TTC549 (cell line): ENCODE data around the gene DAZAP1.

Experiments used
- FAIRE-seq: peaks from 2 replicates; lab custom pipeline; 2012; peaks lifted over from hg19 to GRCh38; lab: Jason Lieb, UNC

Gene DAZAP1

GRCh38 chr19:1460033-1460995, 52.9 kb downstream of the DAZAP1 start:
- no peak for FAIRE-seq

DNA sequence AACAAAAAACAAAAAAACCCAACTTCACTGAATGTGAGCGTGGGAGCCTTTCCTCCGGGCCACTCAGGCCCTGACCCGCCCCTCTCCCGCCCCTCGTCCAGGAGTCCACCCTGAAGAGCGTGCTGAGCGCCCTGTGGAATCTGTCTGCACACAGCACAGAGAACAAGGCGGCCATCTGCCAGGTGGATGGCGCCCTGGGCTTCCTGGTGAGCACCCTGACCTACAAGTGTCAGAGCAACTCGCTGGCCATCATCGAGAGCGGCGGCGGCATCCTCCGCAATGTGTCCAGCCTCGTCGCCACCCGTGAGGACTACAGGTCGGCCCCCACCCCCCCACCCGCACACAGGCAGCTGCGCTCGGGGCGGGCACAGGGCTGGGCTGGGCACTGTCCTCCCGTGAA, 54.5 kb downstream of the DAZAP1 start:
- no peak for FAIRE-seq

- FAIRE-seq, result no peak
Measured at GRCh38 chr19:1465191-1466016, 58.0 kb downstream of the DAZAP1 start.

- no peak for FAIRE-seq
Measured at GRCh38 chr19:1466018-1466460, 58.7 kb downstream of the DAZAP1 start.

DNA sequence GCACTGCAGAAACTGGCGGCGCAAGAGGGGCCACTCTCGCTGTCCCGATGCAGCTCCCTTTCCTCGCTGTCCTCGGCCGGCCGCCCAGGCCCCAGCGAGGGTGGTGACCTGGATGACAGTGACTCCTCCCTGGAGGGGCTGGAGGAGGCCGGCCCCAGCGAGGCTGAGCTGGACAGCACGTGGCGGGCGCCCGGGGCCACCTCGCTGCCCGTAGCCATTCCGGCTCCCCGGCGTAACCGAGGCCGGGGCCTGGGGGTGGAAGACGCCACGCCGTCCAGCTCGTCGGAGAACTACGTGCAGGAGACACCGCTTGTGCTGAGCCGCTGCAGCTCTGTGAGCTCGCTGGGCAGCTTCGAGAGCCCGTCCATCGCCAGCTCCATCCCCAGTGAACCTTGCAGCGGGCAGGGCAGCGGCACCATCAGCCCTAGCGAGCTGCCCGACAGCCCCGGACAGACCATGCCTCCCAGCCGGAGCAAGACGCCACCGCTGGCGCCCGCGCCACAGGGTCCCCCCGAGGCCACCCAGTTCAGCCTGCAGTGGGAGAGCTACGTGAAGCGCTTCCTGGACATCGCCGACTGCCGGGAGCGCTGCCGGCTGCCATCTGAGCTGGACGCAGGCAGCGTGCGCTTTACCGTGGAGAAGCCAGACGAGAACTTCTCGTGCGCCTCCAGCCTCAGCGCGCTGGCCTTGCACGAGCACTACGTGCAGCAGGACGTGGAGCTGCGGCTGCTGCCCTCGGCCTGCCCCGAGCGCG, 59.3 kb downstream of the DAZAP1 start:
- no peak for FAIRE-seq

- no peak for FAIRE-seq
Measured at GRCh38 chr19:1467215-1467489, 59.8 kb downstream of the DAZAP1 start.

DNA sequence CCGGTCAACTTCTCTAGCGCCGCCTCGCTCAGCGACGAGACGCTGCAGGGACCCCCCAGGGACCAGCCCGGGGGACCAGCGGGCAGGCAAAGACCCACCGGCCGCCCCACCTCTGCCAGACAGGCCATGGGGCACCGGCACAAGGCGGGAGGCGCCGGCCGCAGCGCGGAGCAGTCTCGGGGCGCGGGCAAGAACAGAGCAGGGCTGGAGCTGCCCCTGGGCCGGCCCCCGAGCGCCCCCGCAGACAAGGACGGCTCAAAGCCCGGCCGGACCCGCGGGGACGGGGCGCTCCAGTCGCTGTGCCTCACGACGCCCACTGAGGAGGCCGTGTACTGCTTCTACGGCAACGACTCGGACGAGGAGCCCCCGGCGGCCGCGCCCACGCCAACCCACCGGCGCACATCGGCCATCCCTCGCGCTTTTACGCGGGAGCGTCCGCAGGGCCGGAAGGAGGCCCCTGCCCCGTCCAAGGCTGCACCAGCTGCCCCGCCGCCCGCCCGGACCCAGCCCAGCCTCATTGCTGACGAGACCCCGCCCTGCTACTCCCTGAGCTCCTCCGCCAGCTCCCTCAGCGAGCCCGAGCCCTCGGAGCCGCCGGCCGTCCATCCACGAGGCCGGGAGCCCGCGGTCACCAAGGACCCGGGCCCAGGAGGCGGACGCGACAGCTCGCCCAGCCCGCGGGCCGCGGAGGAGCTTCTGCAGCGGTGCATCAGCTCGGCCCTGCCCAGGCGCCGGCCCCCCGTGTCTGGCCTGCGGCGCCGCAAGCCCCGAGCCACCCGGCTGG, 60.3 kb downstream of the DAZAP1 start:
- no peak for FAIRE-seq

- FAIRE-seq, result no peak
Measured at GRCh38 chr19:1468274-1468820, 61.0 kb downstream of the DAZAP1 start.

- FAIRE-seq, result no peak
Measured at GRCh38 chr19:1468821-1469254, 61.5 kb downstream of the DAZAP1 start.

GRCh38 chr19:1469255-1470054, 62.1 kb downstream of the DAZAP1 start:
- no peak for FAIRE-seq

- no peak for FAIRE-seq
Measured at GRCh38 chr19:1470055-1470304, 62.6 kb downstream of the DAZAP1 start.

DNA sequence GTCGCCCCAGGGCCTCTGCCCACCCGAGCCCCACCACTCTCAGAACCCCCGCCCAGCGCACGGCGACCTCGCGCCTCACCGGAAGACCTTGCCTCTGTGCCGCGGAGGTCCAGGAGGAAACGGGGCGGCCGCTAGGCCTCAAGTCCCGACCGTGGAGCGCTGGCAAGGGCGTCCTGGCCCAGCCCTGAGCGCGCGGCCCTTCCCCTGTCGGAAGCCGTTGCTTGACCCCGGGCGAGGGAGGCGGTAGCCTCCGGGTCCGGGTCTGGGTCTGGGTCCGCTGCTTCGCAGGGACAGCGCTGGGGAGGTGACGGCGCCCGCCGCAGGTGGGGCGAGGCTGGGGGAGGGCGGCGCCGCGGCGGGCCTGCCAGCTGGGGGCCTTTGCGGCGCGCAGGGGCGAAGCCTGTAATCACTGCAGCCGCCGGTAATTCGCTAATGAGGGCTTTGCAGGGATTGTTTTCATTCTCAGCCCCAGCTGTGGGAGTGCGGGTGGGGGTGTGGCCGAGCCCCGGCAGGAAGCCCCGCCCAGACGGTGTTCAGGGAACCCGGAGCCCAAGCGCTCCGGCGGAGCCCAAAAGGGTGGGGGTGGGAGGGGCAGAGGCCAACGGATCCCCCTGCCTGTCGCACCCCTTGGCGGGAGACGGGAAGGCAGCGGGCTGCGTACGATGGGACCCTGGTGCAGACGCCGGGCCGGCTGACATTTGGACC, 63.1 kb downstream of the DAZAP1 start:
- FAIRE-seq, result no peak

DNA sequence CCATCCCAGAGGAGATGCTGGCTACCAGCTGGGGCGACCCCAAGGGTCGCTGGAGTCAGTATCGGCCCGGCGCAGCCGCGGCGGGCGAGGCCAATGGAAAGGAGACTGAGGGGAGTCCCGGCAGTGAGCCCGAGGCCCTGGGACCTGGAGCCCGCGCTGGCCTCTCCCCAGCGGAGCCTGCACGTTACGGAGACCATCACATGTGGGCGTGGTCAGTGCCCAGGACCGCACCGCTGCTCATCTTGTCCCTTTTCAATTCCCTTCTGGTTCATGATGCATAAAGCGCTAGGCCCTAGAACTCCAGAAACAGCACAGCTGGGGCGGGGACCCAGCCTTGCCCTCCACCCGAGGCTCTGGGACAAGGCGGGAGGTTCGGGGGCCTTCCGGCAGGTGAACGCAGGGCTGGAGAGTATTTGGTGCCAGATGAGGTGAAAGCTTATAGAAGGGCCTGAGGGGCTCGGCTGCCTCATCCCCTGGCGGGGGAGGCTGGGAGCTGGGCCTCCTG, 63.7 kb downstream of the DAZAP1 start:
- FAIRE-seq, result no peak

DNA sequence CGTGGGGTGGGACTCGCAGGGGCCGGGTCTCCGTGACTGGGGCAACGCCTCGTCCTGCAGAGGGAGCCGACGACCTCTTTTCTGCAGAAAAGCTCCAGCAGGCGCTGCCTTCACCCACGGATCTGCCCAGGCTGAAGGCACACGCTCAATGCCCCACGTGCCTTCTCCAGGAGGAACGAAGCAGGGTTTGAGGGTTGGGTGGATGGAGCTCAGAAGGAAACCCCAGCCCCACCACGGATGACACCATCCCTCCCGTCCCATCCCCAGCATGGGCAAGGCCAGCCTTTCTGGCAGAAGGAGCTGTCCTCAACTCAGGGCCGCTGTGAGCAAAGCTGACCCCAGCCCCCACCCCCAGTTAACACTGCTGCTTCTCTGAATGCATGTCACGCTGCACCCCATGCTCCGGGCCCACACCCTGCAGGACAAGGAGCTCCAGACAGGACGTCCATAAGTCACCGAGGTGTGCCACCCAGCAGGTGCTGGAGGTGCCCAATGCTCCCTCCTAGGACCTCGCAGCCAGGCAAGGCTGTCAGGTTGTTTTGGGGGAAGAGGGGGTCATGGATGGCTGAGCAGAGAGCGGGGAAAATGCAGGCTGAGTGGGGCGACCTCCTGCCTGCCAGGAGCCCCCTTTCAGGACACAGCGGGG, 64.3 kb downstream of the DAZAP1 start:
- FAIRE-seq, result no peak

DNA sequence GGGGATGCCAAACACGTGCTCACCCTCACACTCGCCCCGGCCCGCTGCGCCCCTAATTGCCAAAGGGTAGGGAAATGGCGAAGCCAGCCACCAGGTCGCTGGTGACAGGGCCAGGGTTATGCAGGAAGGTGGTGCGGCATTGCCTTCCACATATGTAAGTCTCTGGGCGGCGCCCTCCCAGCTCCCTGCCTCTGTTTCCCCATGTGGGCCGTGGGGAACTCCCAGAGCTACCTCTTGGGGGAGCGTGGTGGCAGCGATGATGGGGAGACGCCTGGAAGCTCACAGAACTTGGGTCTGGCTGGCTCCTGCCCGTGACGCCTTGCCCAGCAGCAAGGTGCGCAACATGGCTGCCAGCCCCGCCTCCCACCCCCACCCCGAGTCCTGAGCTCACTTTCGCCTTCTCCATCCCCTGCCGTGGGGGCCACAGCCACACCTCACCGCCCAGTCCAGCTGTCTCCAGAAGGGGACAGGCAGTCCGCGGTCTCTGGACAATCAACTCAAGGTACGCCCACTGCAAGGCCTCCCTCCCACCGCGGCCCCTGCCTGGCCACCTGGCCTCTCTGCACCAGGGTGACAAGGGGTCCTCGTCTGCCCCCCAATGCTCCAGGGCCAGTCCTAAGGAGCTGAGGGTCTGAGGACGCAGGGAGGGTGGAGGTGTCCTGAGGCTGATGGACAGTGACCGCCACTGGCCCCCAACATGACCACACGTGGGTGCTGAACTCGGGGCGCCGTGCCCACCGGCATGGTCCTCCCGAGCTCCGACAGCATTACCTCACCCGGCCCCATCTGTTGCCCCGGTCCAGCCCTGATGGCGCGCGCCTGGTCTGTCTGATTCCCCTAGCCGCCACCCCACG, 65.1 kb downstream of the DAZAP1 start:
- FAIRE-seq, result no peak

DNA sequence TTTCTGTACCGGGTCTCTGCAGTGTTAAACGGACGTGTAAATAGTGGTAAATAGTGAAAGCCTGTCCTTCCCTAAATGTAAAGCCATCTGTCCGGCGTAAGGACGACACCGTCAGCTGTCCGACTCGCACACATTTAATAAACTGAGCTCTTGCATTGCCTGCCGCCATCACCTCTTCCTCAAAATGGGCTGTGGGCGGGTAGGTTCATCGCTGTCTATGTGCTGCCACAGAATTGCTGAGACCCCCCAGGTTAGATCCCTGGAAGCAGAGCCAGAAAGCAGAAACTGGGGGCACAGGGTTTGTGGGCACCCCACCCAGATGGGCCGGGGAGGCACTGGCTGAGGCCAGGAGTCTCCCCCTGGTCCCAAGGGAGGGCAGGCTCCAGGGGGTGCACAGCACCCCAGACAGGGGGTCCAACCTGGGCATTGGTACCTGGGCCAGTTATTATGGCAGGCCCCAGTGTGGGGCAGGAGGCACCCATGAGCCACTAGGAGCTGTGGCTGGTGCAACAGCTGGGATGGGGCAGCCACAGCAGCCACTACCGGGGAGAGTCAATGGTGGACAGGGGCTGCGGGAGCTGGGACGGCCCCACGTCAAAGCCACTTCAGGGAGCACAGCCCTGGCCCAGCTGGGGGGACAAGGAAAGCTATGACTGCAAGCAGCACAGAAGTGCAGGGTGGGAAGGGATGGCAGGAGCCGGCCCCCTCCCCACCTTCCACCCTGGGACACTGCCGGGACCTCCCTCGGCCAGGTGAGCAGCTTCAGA, 65.9 kb downstream of the DAZAP1 start:
- FAIRE-seq, result no peak

- FAIRE-seq, result no peak
Measured at GRCh38 chr19:1474011-1474764, 66.8 kb downstream of the DAZAP1 start.
